Adrenal gland (tissue), 12 donors: ENCODE results near the gene UBAC2. TPM values are rescaled to one million over a fixed set of nuclear protein-coding genes. Genes with fewer than 3 reads are reported as not detected.

Source experiments
- DNase-seq, 7 donors: peaks; one replicate each; pipeline ENCODE4 v3.0.0-alpha.2; 2019 to 2020
- H3K27ac ChIP-seq, 5 donors: fragments of 200-600 bp; sonication (generic) in 4 of 5; 1 replicate in 3 of 5; 2 replicates in 2 of 5; pipeline versions ENCODE4 v1.5.1 to v1.8.0; 2016 to 2020; ENCODE audit warnings: mild to moderate bottlenecking in 1 of 5
- H3K27me3 ChIP-seq: fragments of 200-600 bp; 2 replicates; pipeline ENCODE4 v1.8.0; 2021
- H3K36me3 ChIP-seq, 2 donors: fragments of 200-600 bp; replicated peaks in 1 of 2; 1 replicate in 1 of 2; 2 replicates in 1 of 2; pipeline versions ENCODE4 v1.5.1 to v1.8.0; 2018 to 2022
- H3K4me1 ChIP-seq, 2 donors: fragments of 200-600 bp; replicated peaks in 1 of 2; 1 replicate in 1 of 2; 2 replicates in 1 of 2; pipeline versions ENCODE4 v1.5.1 to v1.8.0; 2018 to 2021
- H3K4me3 ChIP-seq, 4 donors: fragments of 200-600 bp; sonication (generic) in 3 of 4; one replicate each; pipeline ENCODE4 v1.5.1; 2016 to 2018
- H3K9me3 ChIP-seq, 3 donors: fragments of 200-600 bp; sonication (generic) in 1 of 3; replicated peaks in 1 of 3; 1 replicate in 2 of 3; 2 replicates in 1 of 3; pipeline versions ENCODE4 v1.5.1 to v1.8.0; 2016 to 2021
- POLR2A ChIP-seq, 2 donors: fragments of 450-650 bp; IDR thresholded peaks; one replicate each; pipeline ENCODE4 v1.6.1; 2017; ENCODE audit warnings: antibody characterized with exemption in 2 of 2, mild to moderate bottlenecking in 2 of 2, moderate library complexity in 1 of 2
- WGBS, 4 donors: extraction: QIAGEN DNeasy Blood & Tissue Kit in 2 of 4; methylation state at CpG; one replicate each; pipeline versions ENCODE4 v1.1.5 to v1.1.7; 2013 to 2017; 5-methylcytosine and 5-hydroxymethylcytosine counted together
- intact Hi-C, 2 donors: fragments of 100-400 bp; cut with DNase I; formaldehyde crosslinking; loops; one replicate each; pipeline versions ENCODE4 v1.14.1 to v1.15.0; 2022 to 2023
- polyA plus RNA-seq, 3 donors: library from polyadenylated mRNA; stranded (reverse); fragments of 200-250 nt in 2 of 3; fragments of 350-450 nt in 1 of 3; fragmentation: Illumina TruSeq in 1 of 3; extraction: RNeasy Lipid Tissue Mini Kit (QIAGEN cat#74804) in 1 of 3; gene quantifications; one replicate each; pipeline ENCODE4 v1.2.3, GENCODE V29; 2013 to 2014
- total RNA-seq, 9 donors: library from RNA; depleted of rRNA in 4 of 9; stranded (reverse); fragments of >200 nt in 4 of 9; fragments of 120-200 nt in 1 of 9; fragmentation: NEBNext Ultra II Directional in 1 of 9; extraction: Animal tissue kit (Norgen Biotek cat#: 25700) in 1 of 9; gene quantifications; one replicate each; pipeline versions ENCODE4 v1.1.0 to v1.2.4, GENCODE V29; 2013 to 2023
- TF ChIP-seq, protein P1 (sequence below), 6 experiments: fragments of 450-650 bp in 4 of 6; fragments of 200-600 bp in 2 of 6; sonication (generic) in 1 of 6; IDR thresholded peaks; 1 replicate in 5 of 6; 2 replicates in 1 of 6; pipeline versions ENCODE4 v1.5.1 to v1.8.0; 2016 to 2021; ENCODE audit warnings: antibody characterized with exemption in 6 of 6, mild to moderate bottlenecking in 2 of 6, moderate library complexity in 1 of 6
- donor health status: healthy with polysubstance abuse.
- donor health status: Bipolar disorder and iron deficiency.
- donor health status: DM: yes; HTN: yes; CAD: no.
- donor health status: DM: no; HTN: no; CAD: no.
- donor health status: DM: no; HTN: no; CAD: no.
- donor health status: DM: yes; HTN: yes; CAD: no.

The UBAC2 gene
- total and polyA plus RNA-seq, 12 donors, result 46.3 to 67.8 (median 53.5) TPM

DNA sequence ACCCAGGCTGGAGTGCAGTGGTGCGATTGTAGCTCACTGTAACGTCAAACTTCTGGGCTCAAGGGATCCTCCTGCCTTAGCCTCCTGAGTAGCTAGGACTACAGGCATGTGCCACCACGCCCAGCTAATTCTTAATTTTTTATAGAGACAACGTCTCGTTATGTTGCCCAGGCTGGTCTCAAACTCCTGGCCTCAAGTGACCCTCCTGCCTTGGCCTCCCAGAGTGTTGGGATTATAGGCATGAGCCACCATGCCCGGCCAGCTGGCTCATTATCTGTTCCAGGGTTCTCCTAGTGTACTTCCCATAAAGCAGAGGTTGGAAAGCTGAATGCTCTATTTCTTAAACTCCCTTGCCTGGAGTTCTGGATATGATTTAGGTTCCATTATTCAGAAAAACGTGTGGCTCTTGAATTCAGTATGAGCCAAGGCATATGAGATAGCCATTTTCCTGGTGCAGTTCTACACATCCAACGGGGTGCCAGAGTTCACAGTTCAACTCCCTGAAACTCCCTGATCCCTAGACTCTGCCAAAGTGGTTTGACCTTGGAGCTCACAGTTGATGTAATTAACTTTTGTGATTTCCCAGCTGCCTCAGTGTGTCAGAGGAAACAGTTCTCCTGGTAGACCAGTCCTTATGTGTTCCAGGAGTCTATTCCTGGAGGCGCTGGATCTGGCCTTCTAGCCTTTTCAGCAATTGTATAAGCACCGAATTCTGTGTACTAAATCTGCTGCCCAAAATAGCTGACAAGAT is 85.0 kb downstream of the UBAC2 start:
- intact Hi-C loops, result no loop called here

DNA sequence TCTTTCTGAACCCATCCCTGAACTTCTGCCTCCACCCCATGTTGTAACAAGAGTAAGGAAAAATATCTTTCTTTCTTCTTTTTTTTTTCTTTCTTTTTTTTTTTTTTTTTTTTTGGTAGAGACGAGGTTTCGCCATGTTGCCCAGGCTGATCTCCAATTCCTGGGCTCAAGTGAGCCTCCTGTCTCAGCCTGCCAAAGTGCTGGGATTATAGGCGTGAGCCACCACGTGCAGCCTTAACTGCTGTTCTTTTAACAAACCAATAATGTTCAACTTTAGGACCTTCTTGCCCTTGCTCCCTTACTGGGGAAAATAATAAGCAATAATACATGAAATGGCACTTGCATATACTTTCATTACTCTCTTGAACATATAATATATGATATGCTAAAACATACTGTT is 86.9 kb downstream of the UBAC2 start:
- H3K4me1 ChIP-seq, result peaks cover 6 to 34% of the 10 kb centered on the region in 2 donors
- intact Hi-C loops, result no loop called here
- H3K27ac ChIP-seq, result no peak overlapping the region

More for the DNA sequence above, 85.0 kb downstream of the UBAC2 start:
- peak in 4 of 7 donors; percentile 21 to 39 (median 30) for DNase-seq
- H3K4me1 ChIP-seq, result peaks cover 6 to 41% of the 10 kb centered on the region in 2 donors
- no peaks in the 10 kb centered on the region for H3K36me3 ChIP-seq
- WGBS, 4 donors, result 72 to 78% (median 74%) methylated on average over 10 of the region's 10 CpGs
- TF ChIP-seq, protein P1, sequence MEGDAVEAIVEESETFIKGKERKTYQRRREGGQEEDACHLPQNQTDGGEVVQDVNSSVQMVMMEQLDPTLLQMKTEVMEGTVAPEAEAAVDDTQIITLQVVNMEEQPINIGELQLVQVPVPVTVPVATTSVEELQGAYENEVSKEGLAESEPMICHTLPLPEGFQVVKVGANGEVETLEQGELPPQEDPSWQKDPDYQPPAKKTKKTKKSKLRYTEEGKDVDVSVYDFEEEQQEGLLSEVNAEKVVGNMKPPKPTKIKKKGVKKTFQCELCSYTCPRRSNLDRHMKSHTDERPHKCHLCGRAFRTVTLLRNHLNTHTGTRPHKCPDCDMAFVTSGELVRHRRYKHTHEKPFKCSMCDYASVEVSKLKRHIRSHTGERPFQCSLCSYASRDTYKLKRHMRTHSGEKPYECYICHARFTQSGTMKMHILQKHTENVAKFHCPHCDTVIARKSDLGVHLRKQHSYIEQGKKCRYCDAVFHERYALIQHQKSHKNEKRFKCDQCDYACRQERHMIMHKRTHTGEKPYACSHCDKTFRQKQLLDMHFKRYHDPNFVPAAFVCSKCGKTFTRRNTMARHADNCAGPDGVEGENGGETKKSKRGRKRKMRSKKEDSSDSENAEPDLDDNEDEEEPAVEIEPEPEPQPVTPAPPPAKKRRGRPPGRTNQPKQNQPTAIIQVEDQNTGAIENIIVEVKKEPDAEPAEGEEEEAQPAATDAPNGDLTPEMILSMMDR (IDR thresholded peaks at IDR 0.05), result no peak
- TF ChIP-seq POLR2A (IDR thresholded peaks at IDR 0.05), result no peak
- H3K27ac ChIP-seq, result peak overlapping the region in 1 of 5 donors; percentile 8
- no peaks in the 10 kb centered on the region for H3K27me3 ChIP-seq
- no peaks in the 10 kb centered on the region for H3K9me3 ChIP-seq
- H3K4me3 ChIP-seq, result no peak overlapping the region

DNA sequence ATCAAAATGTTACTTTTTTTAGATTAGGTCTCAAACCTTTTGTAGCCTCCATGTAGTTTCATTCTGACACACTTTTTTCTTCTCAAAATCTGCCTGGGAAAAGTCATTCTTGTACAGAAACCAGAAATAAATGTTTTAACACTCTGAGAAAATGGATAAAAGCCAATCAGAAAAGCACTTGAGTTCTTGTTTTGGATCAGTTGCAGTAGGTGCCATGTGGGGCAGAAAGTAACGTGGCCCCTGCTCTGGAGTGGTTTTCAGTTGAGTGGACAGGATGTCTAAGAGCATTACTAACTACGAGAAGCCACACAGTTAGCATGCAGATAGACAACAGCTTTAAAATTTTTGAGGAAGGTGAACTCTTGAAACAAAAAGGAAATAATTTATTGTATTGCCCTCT is 87.4 kb downstream of the UBAC2 start:
- DNase-seq, result no peak
- no peaks in the 10 kb centered on the region for H3K9me3 ChIP-seq
- H3K27me3 ChIP-seq, result no peaks in the 10 kb centered on the region
- TF ChIP-seq, protein P1 (IDR thresholded peaks at IDR 0.05), result no peak
- TF ChIP-seq POLR2A (IDR thresholded peaks at IDR 0.05), result no peak
- H3K36me3 ChIP-seq, result no peaks in the 10 kb centered on the region
- 65 to 82% (median 77%) methylated on average over 2 of the region's 2 CpGs for WGBS, 4 donors
- intact Hi-C loops, result no loop called here
- peaks cover 6 to 29% of the 10 kb centered on the region in 2 donors for H3K4me1 ChIP-seq
- H3K27ac ChIP-seq, result no peak overlapping the region
- no peak overlapping the region for H3K4me3 ChIP-seq

More for the DNA sequence above, 86.9 kb downstream of the UBAC2 start:
- no peak overlapping the region for H3K4me3 ChIP-seq
- H3K27me3 ChIP-seq, result no peaks in the 10 kb centered on the region
- 80 to 96% (median 89%) methylated on average over 4 of the region's 4 CpGs for WGBS, 4 donors
- no peak for TF ChIP-seq POLR2A (IDR thresholded peaks at IDR 0.05)
- TF ChIP-seq, protein P1 (IDR thresholded peaks at IDR 0.05), result no peak
- no peak for DNase-seq
- H3K36me3 ChIP-seq, result no peaks in the 10 kb centered on the region
- H3K9me3 ChIP-seq, result no peaks in the 10 kb centered on the region

DNA sequence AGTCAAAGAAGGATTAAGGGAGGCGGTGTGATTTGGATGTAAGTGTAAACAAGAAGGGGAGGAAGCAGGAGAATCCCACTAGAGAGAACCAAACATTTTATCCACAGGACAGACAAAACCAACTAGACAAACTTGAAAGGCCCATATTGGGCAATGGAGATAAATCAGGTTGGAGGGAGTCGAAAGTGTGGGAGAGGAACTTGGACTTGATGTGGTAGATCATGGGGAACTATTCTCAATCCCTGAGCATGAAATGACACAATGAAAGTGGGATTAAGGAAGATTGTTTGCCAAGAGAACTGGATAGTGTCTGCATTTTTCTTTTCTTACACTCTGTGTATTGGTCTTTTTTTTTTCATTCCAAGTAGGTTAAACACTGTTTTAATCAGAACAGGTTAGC is 88.6 kb downstream of the UBAC2 start:
- Histone ChIP-seq H3K27me3 (no peaks in the 10 kb centered on the region), H3K27ac (no peak overlapping the region), H3K4me3 (no peak overlapping the region), H3K36me3 (no peaks in the 10 kb centered on the region), H3K4me1 (peaks cover 6 to 26% of the 10 kb centered on the region in 2 donors), H3K9me3 (no peaks in the 10 kb centered on the region)
- no peak for DNase-seq
- TF ChIP-seq, protein P1 (IDR thresholded peaks at IDR 0.05), result no peak
- no peak for TF ChIP-seq POLR2A (IDR thresholded peaks at IDR 0.05)
- intact Hi-C loops, result no loop called here
- 85 to 93% (median 90%) methylated on average over 2 of the region's 2 CpGs for WGBS, 4 donors
